Fibroblast of lung (primary cell): ENCODE measurements around the gene ZFAND2A.

Experiments
- CTCF ChIP-seq, 2 donors: IDR thresholded peaks in 1 of 2; conservative IDR thresholded peaks in 1 of 2; 1 replicate in 1 of 2; 2 replicates in 1 of 2; pipeline ENCODE4 v1.5.1; 2011 to 2012; ENCODE audit warnings: low read length in 2 of 2, control low read depth in 1 of 2, inconsistent platforms in 1 of 2, low read depth in 1 of 2, mild to moderate bottlenecking in 1 of 2
- EZH2 ChIP-seq: IDR thresholded peaks from 2 replicates; pipeline ENCODE4 v1.5.1; 2012; ENCODE audit warnings: low read length, control low read depth, mild to moderate bottlenecking; ENCODE audit errors: missing control alignments

GRCh38 chr7:1187127-1187526 lies 27.1 kb upstream of the ZFAND2A start:
- TF ChIP-seq CTCF (conservative IDR thresholded peaks at IDR 0.05 in 1 of 2, IDR thresholded peaks at IDR 0.05 in 1 of 2; ENCODE audit: low read depth in 1 of 2, low read length in 2 of 2) (no peak), EZH2 (no peak)
